NB4 (cell line): Measurements from ENCODE around the gene PDE4A.
"Not testable (repeated sequence)": the region's sequence is repeated elsewhere in the genome, so short reads cannot be mapped to it uniquely, and the experiment has no call there.

Experiments used
- POLR2A ChIP-seq: IDR thresholded peaks from 2 replicates; pipeline ENCODE4 v1.6.1; 2011; ENCODE audit warnings: mild to moderate bottlenecking; ENCODE audit not compliant: insufficient read length; ENCODE audit errors: extremely low read depth
- TF ChIP-seq, protein P1 (sequence below): IDR thresholded peaks from one replicate; pipeline ENCODE4 v1.5.1; 2012; ENCODE audit warnings: low read depth, low read length

DNA sequence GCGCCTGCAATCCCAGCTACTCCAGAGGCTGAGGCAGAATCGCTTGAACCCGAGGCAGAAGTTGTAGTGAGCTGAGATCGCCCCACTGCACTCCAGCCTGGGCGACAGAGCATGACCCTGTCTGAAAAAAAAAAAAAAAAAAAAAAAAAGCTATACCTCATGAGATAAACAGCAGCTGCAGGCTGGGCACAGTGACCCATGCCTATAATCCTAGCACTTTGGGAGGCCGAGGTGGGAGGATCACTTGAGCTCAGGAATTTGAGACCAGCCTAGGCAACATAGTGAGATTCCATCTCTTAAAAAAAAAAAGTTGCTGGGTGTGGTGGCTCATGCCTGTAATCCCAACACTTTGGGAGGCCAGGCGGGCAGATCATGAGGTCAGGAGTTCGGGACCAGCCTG, 21.0 kb upstream of the PDE4A start:
- TF ChIP-seq, protein P1, sequence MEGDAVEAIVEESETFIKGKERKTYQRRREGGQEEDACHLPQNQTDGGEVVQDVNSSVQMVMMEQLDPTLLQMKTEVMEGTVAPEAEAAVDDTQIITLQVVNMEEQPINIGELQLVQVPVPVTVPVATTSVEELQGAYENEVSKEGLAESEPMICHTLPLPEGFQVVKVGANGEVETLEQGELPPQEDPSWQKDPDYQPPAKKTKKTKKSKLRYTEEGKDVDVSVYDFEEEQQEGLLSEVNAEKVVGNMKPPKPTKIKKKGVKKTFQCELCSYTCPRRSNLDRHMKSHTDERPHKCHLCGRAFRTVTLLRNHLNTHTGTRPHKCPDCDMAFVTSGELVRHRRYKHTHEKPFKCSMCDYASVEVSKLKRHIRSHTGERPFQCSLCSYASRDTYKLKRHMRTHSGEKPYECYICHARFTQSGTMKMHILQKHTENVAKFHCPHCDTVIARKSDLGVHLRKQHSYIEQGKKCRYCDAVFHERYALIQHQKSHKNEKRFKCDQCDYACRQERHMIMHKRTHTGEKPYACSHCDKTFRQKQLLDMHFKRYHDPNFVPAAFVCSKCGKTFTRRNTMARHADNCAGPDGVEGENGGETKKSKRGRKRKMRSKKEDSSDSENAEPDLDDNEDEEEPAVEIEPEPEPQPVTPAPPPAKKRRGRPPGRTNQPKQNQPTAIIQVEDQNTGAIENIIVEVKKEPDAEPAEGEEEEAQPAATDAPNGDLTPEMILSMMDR = not testable (repeated sequence)
- TF ChIP-seq POLR2A = not testable (repeated sequence)
